EL (cell line): ENCODE results near the gene BST1.

Source experiments
- DNase-seq: peaks from one replicate; pipeline ENCODE4 v3.0.0-alpha.2; 2016

BST1 gene

GRCh38 chr4:15702941-15703403 lies at the start of gene BST1:
TSS of gene BST1 (plus strand) at chr4:15703065. CDS start at chr4:15703145, 80 bp downstream.
- peak; percentile 72 for DNase-seq

DNA sequence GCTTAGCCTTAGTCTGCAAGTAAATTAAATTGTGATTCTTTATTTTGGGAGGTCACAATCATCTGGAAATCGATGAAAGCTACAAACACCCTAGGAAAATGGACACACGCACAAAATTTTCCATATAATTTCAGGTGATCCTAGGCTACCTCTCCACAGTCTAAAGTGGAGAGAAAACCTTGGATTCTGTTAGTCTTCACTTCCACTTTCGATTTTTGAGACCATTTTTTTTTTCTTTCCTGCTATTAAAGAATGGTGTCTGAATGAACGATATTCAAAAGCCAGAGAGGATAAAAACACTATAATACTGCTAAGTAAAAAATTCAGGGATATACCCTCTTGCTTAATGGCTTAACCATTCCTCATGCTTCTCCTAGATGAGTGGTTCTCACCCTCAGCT lies 49.4 kb upstream of the BST1 start:
- peak; percentile 8 for DNase-seq

DNA sequence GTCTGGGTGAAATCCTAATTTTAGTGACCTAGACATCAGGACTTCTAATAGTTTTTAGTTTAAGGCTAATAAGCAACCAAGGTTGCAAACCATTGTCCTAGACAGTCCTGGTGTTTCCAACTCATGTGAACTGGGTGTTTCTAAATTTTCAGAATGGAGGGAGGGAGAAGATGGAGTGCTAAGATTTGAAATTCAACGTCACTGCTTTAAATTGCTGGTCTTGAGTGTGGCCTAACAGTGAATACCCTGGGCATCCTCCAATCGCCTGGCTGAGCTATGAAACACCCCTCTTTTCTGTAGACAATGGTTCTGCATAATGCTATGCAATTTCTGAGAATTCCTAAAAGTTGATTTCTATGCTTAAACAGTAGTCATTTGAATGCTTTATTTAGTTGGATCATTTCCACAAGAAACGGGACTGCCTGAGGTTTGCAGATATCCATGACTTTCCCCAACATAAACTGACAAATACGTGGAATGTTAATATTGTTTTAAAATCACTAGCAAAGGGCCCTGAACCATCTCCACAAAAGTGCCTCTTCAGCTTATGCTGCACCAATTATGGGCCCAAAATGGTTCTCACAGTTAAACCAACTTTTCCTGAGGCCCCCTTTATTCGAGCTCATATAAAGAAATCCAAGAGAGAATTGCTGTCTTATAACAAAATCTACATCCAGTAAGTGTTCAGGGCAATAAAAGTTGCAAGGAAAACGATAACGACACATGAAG lies 48.8 kb upstream of the BST1 start:
- DNase-seq = peak; percentile 68

- DNase-seq = peak; percentile 55
These were observed 48.2 kb upstream of the BST1 start for GRCh38 chr4:15654593-15655222.

DNA sequence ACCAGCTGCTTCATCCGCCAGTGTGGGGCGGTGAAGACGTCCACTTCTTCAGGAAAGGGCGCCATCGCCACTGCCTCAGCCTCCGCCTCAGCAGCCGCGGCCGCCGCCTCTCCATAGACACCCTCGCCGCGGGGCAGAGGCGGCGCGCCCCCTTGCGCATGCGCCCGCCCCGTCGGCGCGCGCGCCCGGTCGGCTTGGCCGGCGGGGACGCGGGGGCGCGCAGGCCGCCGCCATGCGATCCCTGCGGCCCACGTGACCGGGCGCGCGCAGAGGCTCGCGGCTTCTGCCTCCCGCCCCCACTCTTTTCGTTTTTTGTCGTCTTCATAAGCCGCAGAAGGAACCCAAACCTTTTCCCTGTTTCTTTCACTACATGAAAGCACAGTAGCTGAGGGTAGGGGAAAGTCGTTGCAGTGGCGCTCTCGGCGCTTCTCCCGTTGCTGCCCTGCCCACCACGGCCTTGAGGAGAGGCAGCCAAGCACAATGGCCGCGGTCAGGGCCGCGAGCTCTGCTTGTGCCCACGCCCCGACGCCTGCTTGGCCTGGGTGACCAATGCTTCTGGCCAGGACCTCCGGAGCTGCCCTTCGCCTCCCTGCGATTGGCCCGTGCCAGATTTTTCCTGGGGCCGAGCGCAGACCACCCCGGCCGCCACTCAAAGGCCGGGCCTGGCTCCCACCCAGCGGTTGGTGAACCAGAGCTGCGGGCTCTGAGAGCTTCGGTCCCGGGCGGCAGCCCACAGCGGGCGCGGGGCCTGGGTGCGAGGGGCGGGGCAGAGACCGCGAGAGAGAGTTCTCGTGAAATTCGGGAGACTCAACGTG lies 47.4 kb upstream of the BST1 start, which contains the start of gene FBXL5:
Gene FBXL5, minus strand, starts transcription at position 135 of the 815 bp plus-strand sequence. Its CDS starts 70 bp downstream, at position 65.
- DNase-seq = peak; percentile 85

DNA sequence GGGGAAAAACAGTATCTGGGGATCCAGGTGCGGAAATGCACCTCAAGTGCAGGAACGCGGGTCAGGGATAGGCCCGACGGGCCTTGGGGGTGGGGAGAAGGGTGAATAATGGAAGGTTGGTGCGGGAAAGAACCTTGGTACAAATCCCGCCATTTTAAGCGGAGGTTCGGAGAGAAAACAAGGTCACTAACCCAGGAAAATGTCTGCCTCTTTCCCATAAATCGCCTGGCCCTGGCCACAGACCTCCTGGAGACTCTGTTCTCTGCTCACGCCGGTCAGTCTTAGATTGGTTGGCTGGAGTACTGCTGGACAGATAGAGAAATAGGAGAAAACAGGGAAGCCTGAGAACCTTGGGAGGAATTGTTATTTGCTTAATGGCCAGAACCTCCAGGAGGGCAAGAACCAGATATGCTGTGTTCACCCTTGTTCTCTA lies 46.8 kb upstream of the BST1 start:
- DNase-seq = no peak

DNA sequence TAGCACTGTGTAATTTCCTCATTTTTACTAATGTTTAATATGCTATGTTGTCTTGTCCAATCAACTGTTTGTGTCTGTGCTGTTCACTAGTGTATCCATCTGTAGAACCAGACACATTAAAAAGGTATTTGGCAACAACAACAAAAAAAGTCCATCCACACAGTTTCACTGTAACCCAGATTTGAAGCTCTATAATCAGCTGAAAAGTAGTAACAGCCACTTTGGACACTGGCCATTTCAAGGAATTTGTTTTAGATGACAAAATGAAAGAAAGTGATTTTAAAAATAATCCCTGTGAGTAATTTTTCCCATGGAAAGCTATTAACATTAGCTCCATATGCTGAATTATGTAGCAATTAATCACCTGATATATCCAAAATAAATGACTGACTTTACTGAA lies 45.5 kb upstream of the BST1 start:
- no peak for DNase-seq

GRCh38 chr4:15658136-15658770 lies 44.6 kb upstream of the BST1 start:
- DNase-seq = no peak

- DNase-seq = no peak
These were observed 44.1 kb upstream of the BST1 start for GRCh38 chr4:15658781-15659180.

- peak; percentile 31 for DNase-seq
These were observed 42.9 kb upstream of the BST1 start for GRCh38 chr4:15659768-15660570.

GRCh38 chr4:15665753-15666365 lies 37.0 kb upstream of the BST1 start:
- DNase-seq = peak; percentile 61

- no peak for DNase-seq
These were observed 35.9 kb upstream of the BST1 start for GRCh38 chr4:15667006-15667405.

GRCh38 chr4:15668566-15669435 lies 34.1 kb upstream of the BST1 start:
- no peak for DNase-seq

GRCh38 chr4:15670576-15670975 lies 32.3 kb upstream of the BST1 start:
- DNase-seq = no peak

DNA sequence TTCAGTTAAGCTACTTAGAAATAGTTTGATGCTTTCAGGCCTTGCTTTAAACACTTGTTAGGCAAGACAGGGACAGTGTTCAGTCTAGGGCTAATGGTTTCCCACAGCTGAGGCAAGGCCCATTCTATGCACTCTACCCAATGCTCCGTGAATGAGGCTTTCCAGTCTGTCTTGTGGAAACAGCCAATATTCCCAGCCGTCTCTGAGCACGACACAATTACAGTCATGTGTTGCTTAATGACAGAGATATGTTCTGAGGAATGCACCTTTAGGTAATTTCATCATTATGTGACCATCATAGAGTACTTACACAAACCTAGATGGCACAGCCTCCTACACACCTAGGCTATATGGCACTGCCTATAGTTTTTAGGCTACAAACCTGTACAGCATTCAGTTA lies 30.8 kb upstream of the BST1 start:
- DNase-seq = no peak

DNA sequence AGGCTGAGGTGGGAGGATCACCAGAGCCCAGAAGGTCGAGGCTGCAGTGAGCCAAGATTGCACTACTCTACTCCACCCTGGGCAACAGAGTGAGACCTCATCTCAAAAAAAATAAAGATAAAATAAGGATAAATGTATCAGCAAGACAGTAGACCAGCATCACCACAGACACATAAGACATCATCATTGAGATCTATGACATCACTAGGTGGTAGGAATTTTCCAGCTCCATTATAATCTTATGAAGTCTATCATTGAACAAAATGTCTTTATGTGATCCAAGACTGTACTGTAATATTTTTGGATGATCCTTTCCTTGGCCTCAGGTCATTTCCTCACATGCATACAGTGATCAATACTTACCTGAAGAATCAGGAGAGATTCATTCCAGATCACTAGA lies 29.5 kb upstream of the BST1 start:
- no peak for DNase-seq

GRCh38 chr4:15674046-15674445 lies 28.8 kb upstream of the BST1 start:
- no peak for DNase-seq

GRCh38 chr4:15674926-15675325 lies 27.9 kb upstream of the BST1 start:
- DNase-seq = no peak

DNA sequence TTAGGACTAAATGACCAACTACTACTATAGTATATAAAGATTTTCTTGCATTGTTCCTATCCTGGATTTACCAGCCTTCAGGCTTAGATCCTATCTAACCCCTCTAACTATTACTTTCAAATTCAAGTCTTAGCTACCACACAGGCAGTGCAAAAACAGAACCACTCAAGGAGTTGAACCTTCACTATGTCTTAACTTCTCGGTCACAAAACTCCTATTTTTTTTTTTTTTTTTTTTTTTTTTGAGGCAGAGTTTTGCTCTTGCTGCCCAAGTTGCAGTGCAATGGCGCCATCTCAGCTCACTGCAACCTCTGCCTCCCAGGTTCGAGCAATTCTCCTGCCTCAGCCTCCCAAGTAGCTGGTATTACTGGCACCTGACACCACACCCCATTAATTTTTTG lies 27.5 kb upstream of the BST1 start:
- no peak for DNase-seq

DNA sequence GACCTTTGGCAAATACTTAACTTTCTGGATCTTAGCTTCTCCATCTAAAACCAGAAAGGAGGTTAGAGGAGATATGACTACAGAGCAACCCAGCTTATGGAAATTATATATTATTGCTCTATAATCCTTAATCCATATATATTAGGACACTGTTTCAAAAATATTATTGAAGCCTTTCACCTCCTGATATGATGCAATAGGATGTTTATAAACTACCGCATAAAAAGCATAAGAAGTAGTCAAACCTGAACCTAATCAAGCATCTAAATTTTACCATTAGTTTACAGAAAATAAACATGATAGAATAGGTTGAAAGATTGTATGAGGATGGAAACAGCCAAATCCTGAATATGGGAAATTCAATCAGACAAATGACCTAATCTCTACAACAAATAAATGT lies 26.8 kb upstream of the BST1 start:
- DNase-seq = no peak

- DNase-seq = no peak
These were observed 26.0 kb upstream of the BST1 start for GRCh38 chr4:15676899-15677298.
